K562 (cell line): ENCODE data around the gene ERAP2.

ENCODE experiments used
- SREBF2 ChIP-seq: sonication (generic); formaldehyde crosslinking; IDR thresholded peaks from 2 replicates; pipeline ENCODE4 v1.4.0; 2020; ENCODE audit warnings: mild to moderate bottlenecking, missing genetic modification reagents
- TF ChIP-seq, protein P1 (sequence below): sonication (generic); formaldehyde crosslinking; IDR thresholded peaks from 2 replicates; pipeline ENCODE4 v1.8.1; 2022; ENCODE audit warnings: missing genetic modification reagents
- TF ChIP-seq, protein P2 (sequence below), 3 experiments: IDR thresholded peaks in 2 of 3; conservative IDR thresholded peaks in 1 of 3; 2 replicates each; pipeline ENCODE4 v1.5.1; 2011 to 2012; ENCODE audit warnings: low read length in 3 of 3, mild to moderate bottlenecking in 3 of 3, control low read depth in 2 of 3, improper control_type of control experiment in 1 of 3, inconsistent platforms in 1 of 3, low read depth in 1 of 3, mixed read lengths in 1 of 3, moderate library complexity in 1 of 3; ENCODE audit not compliant: insufficient read depth in 2 of 3

DNA sequence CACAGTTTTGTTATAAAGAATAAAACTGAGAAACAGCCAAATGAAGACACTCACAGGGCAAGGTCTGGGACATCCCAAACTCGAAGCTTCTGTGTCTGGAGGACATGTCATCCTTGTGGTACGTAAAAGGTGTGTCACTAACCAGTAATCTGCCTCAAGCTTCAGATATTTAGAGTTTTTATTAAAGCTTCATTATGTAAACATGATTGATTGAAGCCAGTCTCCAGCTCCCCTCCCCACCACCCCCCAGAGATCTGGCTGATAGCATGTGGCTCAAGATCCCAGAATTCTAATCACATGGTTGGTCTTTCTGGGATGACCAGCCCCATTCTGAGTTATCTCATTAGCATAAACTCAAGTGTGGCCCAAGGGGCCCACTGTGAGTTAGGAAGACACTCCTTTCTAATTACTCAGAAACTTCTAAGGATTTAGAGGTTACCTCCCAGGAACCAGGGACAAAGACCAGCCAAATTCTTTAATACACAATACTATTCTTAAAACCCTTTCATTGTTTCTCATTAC, 37.2 kb upstream of the ERAP2 start:
- TF ChIP-seq, protein P1, sequence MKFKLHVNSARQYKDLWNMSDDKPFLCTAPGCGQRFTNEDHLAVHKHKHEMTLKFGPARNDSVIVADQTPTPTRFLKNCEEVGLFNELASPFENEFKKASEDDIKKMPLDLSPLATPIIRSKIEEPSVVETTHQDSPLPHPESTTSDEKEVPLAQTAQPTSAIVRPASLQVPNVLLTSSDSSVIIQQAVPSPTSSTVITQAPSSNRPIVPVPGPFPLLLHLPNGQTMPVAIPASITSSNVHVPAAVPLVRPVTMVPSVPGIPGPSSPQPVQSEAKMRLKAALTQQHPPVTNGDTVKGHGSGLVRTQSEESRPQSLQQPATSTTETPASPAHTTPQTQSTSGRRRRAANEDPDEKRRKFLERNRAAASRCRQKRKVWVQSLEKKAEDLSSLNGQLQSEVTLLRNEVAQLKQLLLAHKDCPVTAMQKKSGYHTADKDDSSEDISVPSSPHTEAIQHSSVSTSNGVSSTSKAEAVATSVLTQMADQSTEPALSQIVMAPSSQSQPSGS (CRISPR knock-in tag): no peak
- TF ChIP-seq SREBF2 (CRISPR knock-in tag): no peak
- TF ChIP-seq, protein P2, sequence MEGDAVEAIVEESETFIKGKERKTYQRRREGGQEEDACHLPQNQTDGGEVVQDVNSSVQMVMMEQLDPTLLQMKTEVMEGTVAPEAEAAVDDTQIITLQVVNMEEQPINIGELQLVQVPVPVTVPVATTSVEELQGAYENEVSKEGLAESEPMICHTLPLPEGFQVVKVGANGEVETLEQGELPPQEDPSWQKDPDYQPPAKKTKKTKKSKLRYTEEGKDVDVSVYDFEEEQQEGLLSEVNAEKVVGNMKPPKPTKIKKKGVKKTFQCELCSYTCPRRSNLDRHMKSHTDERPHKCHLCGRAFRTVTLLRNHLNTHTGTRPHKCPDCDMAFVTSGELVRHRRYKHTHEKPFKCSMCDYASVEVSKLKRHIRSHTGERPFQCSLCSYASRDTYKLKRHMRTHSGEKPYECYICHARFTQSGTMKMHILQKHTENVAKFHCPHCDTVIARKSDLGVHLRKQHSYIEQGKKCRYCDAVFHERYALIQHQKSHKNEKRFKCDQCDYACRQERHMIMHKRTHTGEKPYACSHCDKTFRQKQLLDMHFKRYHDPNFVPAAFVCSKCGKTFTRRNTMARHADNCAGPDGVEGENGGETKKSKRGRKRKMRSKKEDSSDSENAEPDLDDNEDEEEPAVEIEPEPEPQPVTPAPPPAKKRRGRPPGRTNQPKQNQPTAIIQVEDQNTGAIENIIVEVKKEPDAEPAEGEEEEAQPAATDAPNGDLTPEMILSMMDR (IDR thresholded peaks at IDR 0.05 in 2 of 3, conservative IDR thresholded peaks at IDR 0.05 in 1 of 3; ENCODE audit: insufficient read depth in 2 of 3, low read depth in 1 of 3, low read length in 3 of 3): no peak
